NCI-H446 treated with DMSO at 0.1 percent for 48 hours (cell line): Measurements from ENCODE around the gene PLEKHG5.
"Not testable (repeated sequence)": the region's sequence is repeated elsewhere in the genome, so short reads cannot be mapped to it uniquely, and the experiment has no call there.

Experiments
- DNase-seq: peaks from one replicate; lab custom pipeline; 2025; lab: John Stamatoyannopoulos, UW

The PLEKHG5 gene

GRCh38 chr1:6446665-6447015 is 44.8 kb downstream of the PLEKHG5 start:
- no peak for DNase-seq

GRCh38 chr1:6445929-6446328 is 45.5 kb downstream of the PLEKHG5 start:
- DNase-seq, result not testable (repeated sequence)

- DNase-seq, result no peak
Observed at GRCh38 chr1:6445062-6445763, 46.3 kb downstream of the PLEKHG5 start.

DNA sequence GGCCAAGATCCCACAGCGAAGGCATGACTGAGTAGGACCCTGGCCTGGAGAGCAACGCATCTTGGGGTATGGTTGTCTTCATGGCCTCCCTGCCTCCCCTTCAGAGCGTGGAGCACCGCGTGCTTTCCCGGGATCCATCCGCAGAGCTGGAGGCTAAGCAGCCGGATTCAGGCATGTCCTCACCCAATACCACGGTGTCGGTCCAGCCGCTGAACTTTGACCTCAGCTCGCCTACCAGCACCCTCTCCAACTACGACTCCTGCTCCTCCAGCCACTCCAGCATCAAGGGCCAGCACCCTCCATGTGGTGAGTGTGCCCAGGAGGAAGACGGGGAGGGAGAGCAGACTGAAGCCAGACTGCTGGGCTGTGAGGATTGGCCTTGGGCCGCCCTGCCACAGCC is 47.1 kb downstream of the PLEKHG5 start:
- DNase-seq, result no peak

DNA sequence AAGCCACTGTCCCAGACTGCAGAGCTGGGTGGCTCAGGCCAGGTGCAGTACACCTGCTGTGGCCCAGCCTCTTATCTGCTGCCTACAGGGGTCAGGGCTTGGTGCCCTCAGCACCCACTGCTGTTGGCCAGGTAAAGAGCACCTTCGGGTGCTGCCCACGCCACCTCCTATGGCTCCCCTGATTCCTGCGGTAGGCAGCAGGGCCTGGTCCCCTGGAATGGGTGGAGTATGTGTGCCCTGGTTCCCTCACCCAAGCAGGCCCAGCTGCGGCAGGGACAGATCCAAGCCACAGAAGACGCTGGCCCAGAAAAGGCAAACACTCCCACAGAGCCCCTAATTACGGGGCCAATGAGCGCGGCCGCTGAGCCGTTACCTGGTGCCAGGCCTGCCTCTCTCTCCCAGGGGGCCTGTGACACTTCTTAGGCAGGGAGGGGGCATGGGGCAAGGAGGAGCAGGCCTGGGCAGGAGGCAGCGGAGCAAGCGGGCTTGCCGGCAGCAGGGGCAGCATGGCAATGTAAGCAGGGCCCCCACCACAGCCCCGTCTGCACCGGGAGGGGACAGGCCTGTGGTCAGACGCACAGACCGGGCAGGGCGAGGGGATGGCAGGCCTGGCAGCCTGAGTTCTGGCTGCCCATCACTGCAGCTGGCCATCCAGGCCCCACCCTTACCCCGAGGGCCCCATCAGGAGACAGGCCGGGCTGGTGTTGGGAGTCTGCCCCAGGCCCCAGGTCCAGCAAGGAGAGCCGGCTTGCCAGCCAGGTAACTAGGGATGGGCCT is 47.9 kb downstream of the PLEKHG5 start:
- no peak for DNase-seq

DNA sequence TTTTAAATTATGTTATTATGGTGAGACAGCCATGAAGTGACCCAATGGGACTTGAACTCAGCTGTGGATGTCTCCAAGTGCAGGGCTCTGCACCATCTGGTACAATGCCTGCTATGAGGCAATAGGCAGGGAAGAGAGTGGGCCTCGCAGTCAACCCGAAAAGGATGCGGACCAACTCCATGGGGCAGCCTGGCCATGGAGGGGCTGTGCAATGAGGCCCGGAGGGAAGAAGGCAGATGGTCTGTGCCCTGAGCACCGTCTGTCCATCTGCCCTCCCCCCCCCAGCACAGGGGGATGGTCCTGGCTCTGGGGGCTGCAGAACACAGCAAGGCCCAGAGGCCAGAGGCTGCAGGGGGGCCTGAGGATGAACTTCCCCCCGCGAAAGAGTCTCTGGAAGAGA is 49.9 kb downstream of the PLEKHG5 start:
- DNase-seq, result no peak

- no peak for DNase-seq
Observed at GRCh38 chr1:6440198-6441126, 51.0 kb downstream of the PLEKHG5 start.

GRCh38 chr1:6438047-6438525 is 53.4 kb downstream of the PLEKHG5 start:
- peak; percentile 27 for DNase-seq

GRCh38 chr1:6437012-6437700 is 54.3 kb downstream of the PLEKHG5 start:
- DNase-seq, result peak; percentile 93

DNA sequence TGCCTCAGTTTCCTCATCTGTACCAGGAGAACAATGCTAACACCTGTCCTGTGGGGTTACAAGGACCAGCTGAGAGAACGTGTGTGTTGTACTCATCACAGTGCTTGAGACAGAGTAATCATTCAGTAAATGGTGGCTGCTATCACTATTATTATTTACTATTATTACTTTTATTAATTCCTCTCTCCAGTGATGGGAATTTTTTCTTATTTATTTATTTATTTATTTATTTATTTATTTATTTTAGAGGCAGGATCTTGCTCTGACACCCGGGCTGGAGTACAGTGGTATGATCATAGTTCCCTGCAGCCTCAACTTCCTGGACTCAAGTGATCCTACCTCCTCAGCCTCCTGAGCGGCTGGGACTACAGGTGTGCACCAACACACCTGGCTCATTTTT is 55.2 kb downstream of the PLEKHG5 start:
- not testable (repeated sequence) for DNase-seq

GRCh38 chr1:6435547-6435946 is 55.9 kb downstream of the PLEKHG5 start:
- no peak for DNase-seq

- no peak for DNase-seq
Observed at GRCh38 chr1:6435129-6435528, 56.3 kb downstream of the PLEKHG5 start.

GRCh38 chr1:6434186-6434585 is 57.3 kb downstream of the PLEKHG5 start:
- no peak for DNase-seq

GRCh38 chr1:6431645-6432579 is 59.6 kb downstream of the PLEKHG5 start:
- not testable (repeated sequence) for DNase-seq

DNA sequence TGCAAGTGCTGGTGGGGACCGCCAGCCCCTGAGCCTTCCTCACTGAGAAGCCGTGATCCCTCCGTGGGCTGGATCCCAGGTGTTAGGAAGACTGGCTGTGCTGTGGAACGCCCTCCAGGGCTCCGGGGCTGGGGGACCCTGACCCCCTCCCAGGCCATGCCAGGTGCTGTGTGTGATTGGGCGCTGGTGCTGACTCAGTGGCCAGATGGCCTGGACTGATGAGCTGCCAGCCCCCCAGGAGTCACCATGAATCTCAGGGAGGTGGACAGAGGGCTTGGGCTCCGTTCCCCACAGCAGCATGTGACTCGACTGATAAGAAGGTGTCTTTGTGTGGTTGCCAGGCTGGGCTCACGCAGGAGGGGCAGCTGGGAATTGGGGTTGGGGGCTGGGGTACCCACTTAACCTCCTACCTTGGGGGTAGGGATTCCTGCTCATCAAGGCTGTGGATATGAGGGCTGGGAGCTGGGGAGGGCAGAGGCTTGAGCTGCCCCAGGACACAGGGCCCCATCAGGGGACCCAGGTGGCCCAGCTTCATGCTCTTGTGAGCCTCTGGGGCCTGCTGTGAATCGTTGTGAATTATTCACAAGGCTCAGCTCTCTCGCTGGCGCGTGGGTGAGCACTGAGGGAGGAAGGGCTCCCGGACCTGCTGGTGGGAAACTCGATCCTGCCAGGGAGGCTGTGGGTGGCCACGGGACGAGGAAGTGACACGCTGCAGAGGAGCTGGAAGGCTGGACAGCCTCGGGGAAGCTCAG is 61.6 kb downstream of the PLEKHG5 start:
- not testable (repeated sequence) for DNase-seq

- not testable (repeated sequence) for DNase-seq
Observed at GRCh38 chr1:6428453-6428852, 63.0 kb downstream of the PLEKHG5 start.

DNA sequence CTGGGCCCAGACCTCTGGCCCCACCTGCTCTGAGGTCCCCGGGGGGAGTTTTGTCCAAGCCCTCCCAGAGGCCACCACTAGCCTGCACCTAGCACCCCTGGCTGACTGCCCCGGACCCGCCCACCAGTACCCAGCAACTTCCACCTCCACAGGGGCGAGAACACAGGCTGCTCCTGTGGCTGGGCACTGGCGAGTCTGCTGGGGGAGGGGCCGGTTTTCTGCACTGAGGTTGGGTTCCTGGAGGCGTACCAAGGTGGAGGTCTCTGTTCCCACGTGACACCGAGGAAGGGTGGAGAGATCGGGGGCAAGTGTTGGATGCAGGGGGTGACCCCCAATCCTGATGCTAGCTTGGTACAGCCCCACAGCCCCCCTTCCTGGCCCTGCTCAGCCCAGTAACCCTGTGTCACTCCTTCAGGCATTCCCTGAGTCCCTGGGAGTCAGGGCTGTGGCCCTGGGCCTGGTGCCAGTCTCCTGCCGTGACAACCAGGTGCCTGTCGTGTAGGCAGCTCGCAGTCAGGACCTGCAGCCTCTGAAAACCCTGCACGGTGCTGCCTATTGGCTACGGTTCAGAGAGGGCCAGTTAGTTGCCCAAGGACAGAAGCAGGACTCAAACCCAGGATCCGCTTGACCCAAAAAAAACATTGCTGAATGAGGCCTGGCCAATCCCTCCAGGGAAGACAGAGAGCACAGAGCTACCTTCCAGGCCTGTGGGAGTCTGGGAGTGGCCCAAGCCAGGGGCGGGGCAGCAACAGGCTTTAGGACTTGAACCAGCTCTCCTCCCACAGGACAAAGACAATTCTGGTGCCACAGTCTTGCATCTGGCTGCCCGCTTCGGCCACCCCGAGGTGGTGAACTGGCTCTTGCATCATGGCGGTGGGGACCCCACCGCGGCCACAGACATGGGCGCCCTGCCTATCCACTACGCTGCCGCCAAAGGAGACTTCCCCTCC is 63.8 kb downstream of the PLEKHG5 start:
- no peak for DNase-seq

GRCh38 chr1:6426972-6427350 is 64.5 kb downstream of the PLEKHG5 start:
- no peak for DNase-seq
